ENCODE data around the gene PFKFB2. TPM values are rescaled to one million over a fixed set of nuclear protein-coding genes. Genes with fewer than 3 reads are reported as not detected.

The PFKFB2 gene
- total and polyA plus RNA-seq, 2 donors (not counting 3 experiments of a cell fraction or from before 2014, with no cell fraction given): 0.70 to 2.0 TPM

GRCh38 chr1:207006083-207006482 lies 47.0 kb upstream of the PFKFB2 start:
- no peak overlapping the region for H3K9ac ChIP-seq (replicated peaks; ENCODE audit: extremely low read depth, insufficient read depth, low read length)
- H3K79me2 ChIP-seq (ENCODE audit: control insufficient read depth, insufficient read depth, low read length): no peaks in the 10 kb centered on the region
- FAIRE-seq (no peak), DNase-seq (ENCODE audit: low read depth, low spot score) (no peak)
- TF ChIP-seq, protein P1, sequence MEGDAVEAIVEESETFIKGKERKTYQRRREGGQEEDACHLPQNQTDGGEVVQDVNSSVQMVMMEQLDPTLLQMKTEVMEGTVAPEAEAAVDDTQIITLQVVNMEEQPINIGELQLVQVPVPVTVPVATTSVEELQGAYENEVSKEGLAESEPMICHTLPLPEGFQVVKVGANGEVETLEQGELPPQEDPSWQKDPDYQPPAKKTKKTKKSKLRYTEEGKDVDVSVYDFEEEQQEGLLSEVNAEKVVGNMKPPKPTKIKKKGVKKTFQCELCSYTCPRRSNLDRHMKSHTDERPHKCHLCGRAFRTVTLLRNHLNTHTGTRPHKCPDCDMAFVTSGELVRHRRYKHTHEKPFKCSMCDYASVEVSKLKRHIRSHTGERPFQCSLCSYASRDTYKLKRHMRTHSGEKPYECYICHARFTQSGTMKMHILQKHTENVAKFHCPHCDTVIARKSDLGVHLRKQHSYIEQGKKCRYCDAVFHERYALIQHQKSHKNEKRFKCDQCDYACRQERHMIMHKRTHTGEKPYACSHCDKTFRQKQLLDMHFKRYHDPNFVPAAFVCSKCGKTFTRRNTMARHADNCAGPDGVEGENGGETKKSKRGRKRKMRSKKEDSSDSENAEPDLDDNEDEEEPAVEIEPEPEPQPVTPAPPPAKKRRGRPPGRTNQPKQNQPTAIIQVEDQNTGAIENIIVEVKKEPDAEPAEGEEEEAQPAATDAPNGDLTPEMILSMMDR (IDR thresholded peaks at IDR 0.05; ENCODE audit: extremely low read depth in 1 of 2, insufficient read depth in 1 of 2, low read depth in 1 of 2, low read length in 2 of 2): no peak
- TF ChIP-seq POLR2A (IDR thresholded peaks at IDR 0.05; ENCODE audit: low read depth, low read length): no peak
- TF ChIP-seq, protein P2, sequence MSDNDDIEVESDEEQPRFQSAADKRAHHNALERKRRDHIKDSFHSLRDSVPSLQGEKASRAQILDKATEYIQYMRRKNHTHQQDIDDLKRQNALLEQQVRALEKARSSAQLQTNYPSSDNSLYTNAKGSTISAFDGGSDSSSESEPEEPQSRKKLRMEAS (IDR thresholded peaks at IDR 0.05; ENCODE audit: insufficient read depth, insufficient read length): no peak
- no peak for TF ChIP-seq EZH2 (IDR thresholded peaks at IDR 0.05; ENCODE audit: borderline replicate concordance, low read depth, low read length, severe bottlenecking)
- no peak for TF ChIP-seq MYC (IDR thresholded peaks at IDR 0.05; ENCODE audit: low read depth, low read length)
- no peak for TF ChIP-seq JUN (IDR thresholded peaks at IDR 0.05; ENCODE audit: borderline replicate concordance, insufficient read depth, insufficient read length, low read depth)
- TF ChIP-seq POLR2AphosphoS5 (IDR thresholded peaks at IDR 0.05; ENCODE audit: insufficient read depth, low read depth, low read length): no peak
- no peak for TF ChIP-seq FOS (IDR thresholded peaks at IDR 0.05; ENCODE audit: borderline replicate concordance, insufficient read depth, low read length)
- TF ChIP-seq GATA2 (IDR thresholded peaks at IDR 0.05; ENCODE audit: insufficient read depth, insufficient read length, low read depth, low read length): no peak
- CTCF ChIA-PET: interaction anchor here (0.8 to 1.9 kb wide), 12 partner anchors 12 to 574 kb away, joined by 3 to 7 read pairs (median 3); no protein-coding TSS in a partner anchor
- no peak overlapping the region for H2AFZ ChIP-seq (ENCODE audit: low read depth, low read length)
- H4K20me1 ChIP-seq (replicated peaks; ENCODE audit: control insufficient read depth, extremely low read depth, insufficient read depth, low read length): no peaks in the 10 kb centered on the region
- intact Hi-C loops (cut with micrococcal nuclease) (no loop called here), dilution Hi-C loops (cut with MboI; ENCODE audit: extremely low pct_ligation_motif_present, low sequenced_read_pairs) (no loop called here)
- no peaks in the 10 kb centered on the region for H3K9me1 ChIP-seq (replicated peaks; ENCODE audit: control insufficient read depth, extremely low read depth, insufficient read depth, low read length)
- H3K4me3 ChIP-seq (replicated peaks in 1 of 3; ENCODE audit: insufficient read depth in 1 of 3, low read depth in 1 of 3, low read length in 3 of 3): no peak overlapping the region
- POLR2A ChIA-PET: no interaction called here
- no TSS peak for BruUV-seq (replicated peaks)
- peaks cover 4 to 5% of the 10 kb centered on the region in 2 experiments for H3K27me3 ChIP-seq (ENCODE audit: control insufficient read depth in 2 of 2, insufficient read depth in 2 of 2, low read length in 2 of 2)
- H3K9me3 ChIP-seq (replicated peaks; ENCODE audit: control insufficient read depth, insufficient read depth, low read length): no peaks in the 10 kb centered on the region
- no peaks in the 10 kb centered on the region for H3K36me3 ChIP-seq (ENCODE audit: control insufficient read depth in 2 of 2, extremely low read depth in 1 of 2, insufficient read depth in 2 of 2, low read length in 2 of 2)
- H3K4me1 ChIP-seq (ENCODE audit: control insufficient read depth, extremely low read depth, insufficient read depth, low read length): no peaks in the 10 kb centered on the region
- no peak overlapping the region for H3K27ac ChIP-seq (ENCODE audit: insufficient read depth, low read depth, low read length)
- no peak overlapping the region for H3K4me2 ChIP-seq (ENCODE audit: insufficient read depth, low read length)
